ENCODE data around the gene RAET1E. TPM values are rescaled to one million over a fixed set of nuclear protein-coding genes. Genes with fewer than 3 reads are reported as not detected.
"Not testable (repeated sequence)": the region's sequence is repeated elsewhere in the genome, so short reads cannot be mapped to it uniquely, and the experiment has no call there.

The RAET1E gene
- total RNA-seq, 1 donor from 2014 or later: not detected

DNA sequence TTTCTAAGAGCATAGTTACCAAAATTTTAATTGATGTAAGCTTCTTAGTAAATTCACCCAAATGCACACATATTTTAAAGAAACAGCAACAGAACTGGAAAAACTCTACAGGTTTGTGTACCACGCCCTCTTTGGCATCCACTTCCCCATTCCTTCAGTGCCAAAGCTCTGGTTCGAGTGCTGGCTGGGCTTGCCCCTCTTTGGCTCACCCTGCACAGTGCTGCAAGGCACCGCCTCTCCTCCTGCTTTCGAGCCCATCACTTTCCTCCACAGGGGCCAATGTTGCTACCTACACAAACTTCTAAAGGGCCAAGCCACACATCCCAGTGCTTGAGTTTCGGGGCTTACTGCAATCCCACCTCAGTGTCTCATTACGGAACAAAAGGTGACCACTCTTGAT lies 43.4 kb downstream of the RAET1E start:
- no peak for DNase-seq
- Mint-ChIP-seq H3K27me3 (peaks cover 23% of the 10 kb centered on the region), H3K36me3 (ENCODE audit: low read depth) (no peaks in the 10 kb centered on the region), H3K27ac (no peak overlapping the region), H3K9me3 (no peaks in the 10 kb centered on the region), H3K4me1 (peaks cover 22% of the 10 kb centered on the region), H3K4me3 (no peak overlapping the region)
- intact Hi-C loops (cut with micrococcal nuclease): no loop called here

DNA sequence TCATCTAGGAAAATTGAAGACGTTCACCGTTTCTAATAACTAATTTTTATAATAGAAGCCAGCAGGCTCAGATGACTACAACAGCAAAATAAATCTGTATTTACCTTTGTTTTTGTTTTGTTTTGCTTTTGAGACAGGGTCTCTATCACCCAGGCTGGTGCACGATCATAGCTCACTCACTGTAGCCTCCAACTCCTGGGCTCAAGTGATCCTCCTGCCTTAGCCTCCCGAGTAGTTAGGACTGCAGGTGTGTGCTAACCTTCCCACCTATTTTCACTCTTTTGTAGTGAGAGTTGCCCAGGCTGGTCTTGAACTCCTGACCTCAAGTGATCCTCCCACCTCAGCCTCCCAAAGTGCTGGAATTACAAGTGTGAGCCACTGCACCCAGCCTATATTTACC lies 43.9 kb downstream of the RAET1E start:
- H3K36me3 Mint-ChIP-seq (ENCODE audit: low read depth); H3K4me3 Mint-ChIP-seq; intact Hi-C loops (cut with micrococcal nuclease); H3K27ac Mint-ChIP-seq; H3K9me3 Mint-ChIP-seq; DNase-seq: not testable (repeated sequence)
- Mint-ChIP-seq H3K27me3 (peaks cover 25% of the 10 kb centered on the region), H3K4me1 (peaks cover 22% of the 10 kb centered on the region)

DNA sequence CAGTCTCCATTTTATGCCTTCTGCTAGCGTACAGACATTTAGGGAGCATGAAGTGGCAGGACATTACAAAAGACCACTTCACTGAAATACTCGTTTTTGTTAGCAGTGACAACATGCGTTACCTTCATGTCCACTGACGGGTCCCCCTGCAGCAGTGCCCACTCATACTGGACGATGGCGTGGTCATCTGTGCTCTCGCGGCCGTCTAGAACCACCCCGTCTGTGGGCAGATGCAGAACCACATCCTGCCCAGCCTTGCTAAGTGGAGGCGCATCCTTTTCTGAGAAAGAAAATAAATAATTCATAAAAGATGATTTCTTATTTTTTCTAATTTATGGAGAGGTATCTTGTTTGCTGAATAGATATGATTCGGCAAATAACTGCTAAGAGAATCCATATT lies 45.0 kb downstream of the RAET1E start:
- no peak for DNase-seq
- intact Hi-C loops (cut with micrococcal nuclease): no loop called here
- Mint-ChIP-seq H3K4me3 (no peak overlapping the region), H3K36me3 (ENCODE audit: low read depth) (no peaks in the 10 kb centered on the region), H3K27ac (no peak overlapping the region), H3K27me3 (peaks cover 23% of the 10 kb centered on the region), H3K4me1 (peaks cover 22% of the 10 kb centered on the region), H3K9me3 (no peaks in the 10 kb centered on the region)

DNA sequence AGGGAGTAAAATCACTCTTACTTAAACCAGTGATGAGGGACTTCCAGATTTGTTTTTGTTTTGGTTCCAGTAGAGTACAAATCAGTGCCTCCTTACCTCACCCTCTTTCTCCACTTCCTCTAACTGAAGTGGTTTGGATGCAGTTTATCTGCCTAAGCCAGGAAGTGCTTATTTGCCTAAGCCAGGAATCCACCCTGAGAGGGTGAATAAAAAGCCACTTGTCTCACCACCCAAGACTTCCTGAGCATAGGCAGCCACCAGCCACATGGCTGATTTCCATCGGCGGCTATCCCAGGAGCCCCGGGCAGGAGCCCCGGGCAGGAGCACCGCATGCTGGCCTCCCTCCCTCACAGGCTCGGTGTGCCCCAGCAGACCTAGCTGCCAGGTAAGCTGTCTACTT lies 45.7 kb downstream of the RAET1E start:
- H3K4me3 Mint-ChIP-seq: no peak overlapping the region
- peak; percentile 69 for DNase-seq
- H3K36me3 Mint-ChIP-seq (ENCODE audit: low read depth): no peaks in the 10 kb centered on the region
- no peaks in the 10 kb centered on the region for H3K9me3 Mint-ChIP-seq
- H3K4me1 Mint-ChIP-seq: peaks cover 22% of the 10 kb centered on the region
- H3K27ac Mint-ChIP-seq: no peak overlapping the region
- peaks cover 23% of the 10 kb centered on the region for H3K27me3 Mint-ChIP-seq
- intact Hi-C loops (cut with micrococcal nuclease): no loop called here

DNA sequence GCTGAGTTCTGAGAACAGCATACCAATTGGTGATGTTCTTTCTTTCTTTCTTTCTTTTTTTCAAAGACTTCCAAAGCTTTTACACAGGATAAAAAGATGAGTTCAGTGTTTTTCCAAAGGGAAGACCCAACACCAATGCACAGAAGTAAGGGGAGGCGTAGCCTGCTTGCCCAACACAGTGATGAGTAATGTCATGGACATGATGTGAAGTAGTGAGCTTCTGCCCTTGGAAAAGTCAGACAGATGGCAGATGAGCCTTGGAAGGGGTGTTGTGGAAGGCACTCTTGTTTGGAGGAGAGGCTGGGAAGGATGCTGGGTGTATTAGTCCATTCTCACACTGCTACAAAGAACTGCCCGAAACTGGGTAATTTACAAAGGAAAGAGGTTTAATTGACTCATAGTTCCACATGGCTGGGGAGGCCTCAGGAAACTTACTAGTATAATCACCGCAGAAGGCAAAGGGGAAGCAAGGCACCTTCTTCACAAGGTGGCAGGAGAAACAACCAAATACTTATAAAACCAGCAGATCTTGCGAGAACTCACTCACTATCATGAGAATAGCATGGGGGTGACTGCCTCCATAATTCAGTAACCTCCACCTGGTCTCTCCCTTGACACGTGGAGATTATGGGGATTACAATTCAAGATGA lies 46.3 kb downstream of the RAET1E start:
- Mint-ChIP-seq H3K36me3 (ENCODE audit: low read depth) (no peaks in the 10 kb centered on the region), H3K9me3 (no peaks in the 10 kb centered on the region), H3K4me1 (peaks cover 22% of the 10 kb centered on the region), H3K27ac (no peak overlapping the region), H3K27me3 (peaks cover 20% of the 10 kb centered on the region), H3K4me3 (no peak overlapping the region)
- intact Hi-C loops (cut with micrococcal nuclease): no loop called here
- DNase-seq: no peak

DNA sequence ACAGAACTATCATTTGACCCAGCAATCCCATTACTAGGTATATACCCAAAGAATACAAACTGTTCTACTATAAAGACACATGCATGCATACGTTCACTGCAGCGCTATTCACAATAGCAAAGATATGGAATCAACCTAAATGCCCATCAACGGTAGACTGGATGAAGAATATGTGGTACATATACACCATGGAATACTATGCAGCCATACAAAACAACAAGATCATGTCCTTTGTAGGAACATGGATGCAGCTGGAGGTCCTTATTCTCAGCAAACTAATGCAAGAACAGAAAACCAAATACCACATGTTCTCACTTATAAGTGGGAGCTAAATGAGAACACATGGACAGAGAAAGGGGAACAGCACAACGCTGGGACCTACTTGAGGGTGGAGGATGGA lies 49.6 kb downstream of the RAET1E start:
- DNase-seq; H3K36me3 Mint-ChIP-seq (ENCODE audit: low read depth); intact Hi-C loops (cut with micrococcal nuclease); H3K4me3 Mint-ChIP-seq; H3K9me3 Mint-ChIP-seq; H3K27ac Mint-ChIP-seq: not testable (repeated sequence)
- Mint-ChIP-seq H3K27me3 (peaks cover 20% of the 10 kb centered on the region), H3K4me1 (peaks cover 19% of the 10 kb centered on the region)

Other genes with a start within 250 kb of the RAET1E start
- 18.9 and 23.0 TPM in 2 replicates for gene KATNA1, start 249.4 kb downstream of the RAET1E start, total RNA-seq
- 31.8 and 33.7 TPM in 2 replicates for gene LATS1, start 180.0 kb downstream of the RAET1E start, total RNA-seq
- gene NUP43, start 151.6 kb downstream of the RAET1E start, total RNA-seq: 78.9 and 93.7 TPM in 2 replicates
- 98.0 and 101 TPM in 2 replicates for gene PCMT1, start 148.4 kb downstream of the RAET1E start, total RNA-seq
- gene LRP11, start 33.8 kb downstream of the RAET1E start, total RNA-seq: 3.7 TPM in 2 replicates
- not detected in 2 replicates for gene RAET1G, start 25.0 kb upstream of the RAET1E start, total RNA-seq
- 0.40 and 0.47 TPM in 2 replicates for gene ULBP2, start 43.9 kb upstream of the RAET1E start, total RNA-seq
- gene ULBP1, start 65.8 kb upstream of the RAET1E start, total RNA-seq: 0.49 and 0.76 TPM in 2 replicates
- not detected in 2 replicates for gene RAET1L, start 127.4 kb upstream of the RAET1E start, total RNA-seq
- gene ULBP3, start 171.0 kb upstream of the RAET1E start, total RNA-seq: 0.47 and 0.57 TPM in 2 replicates
- gene PPP1R14C, start 244.9 kb upstream of the RAET1E start, total RNA-seq: 0.19 and 0.21 TPM in 2 replicates